ENCODE data around the gene SUGCT.

The SUGCT gene

GRCh38 chr7:40760987-40761386, 626.2 kb downstream of the SUGCT start:
- TF ChIP-seq RAD21 (IDR thresholded peaks at IDR 0.05; ENCODE audit: low read depth) (no peak), TAF1 (IDR thresholded peaks at IDR 0.05; ENCODE audit: low read depth) (no peak)

GRCh38 chr7:40761762-40762560, 627.2 kb downstream of the SUGCT start:
- no peak for TF ChIP-seq TEAD4 (IDR thresholded peaks at IDR 0.05)
- TF ChIP-seq USF1 (IDR thresholded peaks at IDR 0.05), result no peak
- TF ChIP-seq EP300 (IDR thresholded peaks at IDR 0.05; ENCODE audit: borderline replicate concordance), result no peak
- TF ChIP-seq EGR1 (IDR thresholded peaks at IDR 0.05), result no peak
- TF ChIP-seq REST (IDR thresholded peaks at IDR 0.05; ENCODE audit: low read depth), result no peak
- TF ChIP-seq RAD21 (IDR thresholded peaks at IDR 0.05; ENCODE audit: low read depth), result no peak
- TF ChIP-seq TAF1 (IDR thresholded peaks at IDR 0.05; ENCODE audit: low read depth), result no peak
- no peak for TF ChIP-seq FOXM1 (IDR thresholded peaks at IDR 0.05; ENCODE audit: borderline replicate concordance, low read depth)
- no peak for TF ChIP-seq YY1 (IDR thresholded peaks at IDR 0.05; ENCODE audit: low read depth)
- no peak for TF ChIP-seq ZBTB7A (IDR thresholded peaks at IDR 0.05; ENCODE audit: low read depth)
- TF ChIP-seq MAX (IDR thresholded peaks at IDR 0.05), result no peak
- no peak for TF ChIP-seq TCF12 (IDR thresholded peaks at IDR 0.05; ENCODE audit: low read depth)
- no peak for TF ChIP-seq CREB1 (IDR thresholded peaks at IDR 0.05; ENCODE audit: low read depth)
- no peak for TF ChIP-seq NFIC (IDR thresholded peaks at IDR 0.05)
- no peak for TF ChIP-seq CEBPB (IDR thresholded peaks at IDR 0.05)

- TF ChIP-seq YY1 (IDR thresholded peaks at IDR 0.05; ENCODE audit: low read depth) (no peak), CEBPB (IDR thresholded peaks at IDR 0.05) (no peak), CREB1 (IDR thresholded peaks at IDR 0.05; ENCODE audit: low read depth) (no peak), ZBTB7A (IDR thresholded peaks at IDR 0.05; ENCODE audit: low read depth) (no peak)
Measured at GRCh38 chr7:40763319-40764287, 628.8 kb downstream of the SUGCT start.

GRCh38 chr7:40765639-40766038, 630.8 kb downstream of the SUGCT start:
- TF ChIP-seq MAX (IDR thresholded peaks at IDR 0.05), result no peak
- no peak for TF ChIP-seq TEAD4 (IDR thresholded peaks at IDR 0.05)
- no peak for TF ChIP-seq EP300 (IDR thresholded peaks at IDR 0.05; ENCODE audit: borderline replicate concordance)
- no peak for TF ChIP-seq TCF12 (IDR thresholded peaks at IDR 0.05; ENCODE audit: low read depth)
- TF ChIP-seq RAD21 (IDR thresholded peaks at IDR 0.05; ENCODE audit: low read depth), result no peak
- no peak for TF ChIP-seq NFIC (IDR thresholded peaks at IDR 0.05)
- no peak for TF ChIP-seq YY1 (IDR thresholded peaks at IDR 0.05; ENCODE audit: low read depth)
- TF ChIP-seq REST (IDR thresholded peaks at IDR 0.05; ENCODE audit: low read depth), result no peak

GRCh38 chr7:40772096-40772495, 637.3 kb downstream of the SUGCT start:
- no peak for TF ChIP-seq NFIC (IDR thresholded peaks at IDR 0.05)
- no peak for TF ChIP-seq USF1 (IDR thresholded peaks at IDR 0.05)
- TF ChIP-seq CEBPB (IDR thresholded peaks at IDR 0.05), result no peak
- TF ChIP-seq YY1 (IDR thresholded peaks at IDR 0.05; ENCODE audit: low read depth), result no peak
- no peak for TF ChIP-seq TCF12 (IDR thresholded peaks at IDR 0.05; ENCODE audit: low read depth)
- no peak for TF ChIP-seq EGR1 (IDR thresholded peaks at IDR 0.05)
- no peak for TF ChIP-seq TAF1 (IDR thresholded peaks at IDR 0.05; ENCODE audit: low read depth)

- TF ChIP-seq EP300 (IDR thresholded peaks at IDR 0.05; ENCODE audit: borderline replicate concordance), result no peak
- TF ChIP-seq TCF12 (IDR thresholded peaks at IDR 0.05; ENCODE audit: low read depth), result no peak
- no peak for TF ChIP-seq USF1 (IDR thresholded peaks at IDR 0.05)
- TF ChIP-seq TEAD4 (IDR thresholded peaks at IDR 0.05), result no peak
- TF ChIP-seq FOXM1 (IDR thresholded peaks at IDR 0.05; ENCODE audit: borderline replicate concordance, low read depth), result no peak
- TF ChIP-seq REST (IDR thresholded peaks at IDR 0.05; ENCODE audit: low read depth), result no peak
Measured at GRCh38 chr7:40773656-40774055, 638.9 kb downstream of the SUGCT start.

Measured in Ishikawa (cell line).